HCT116 (cell line): Measurements from ENCODE around the gene AMZ2. TPM values are rescaled to one million over a fixed set of nuclear protein-coding genes. Genes with fewer than 3 reads are reported as not detected.

Experiments used
- ATAC-seq: fragments of 200-7000 bp; cut with Tn5 transposase; 2 replicates; pipeline ENCODE4 v1.9.1; 2020; ENCODE audit warnings: mild to moderate bottlenecking, moderate library complexity
- BruUV-seq: library from RNA; stranded (reverse); fragments of 400-500 nt; replicated peaks from 2 replicates; lab custom pipeline; 2021; lab: Mats Ljungman, UMichigan
- CTCF ChIA-PET: fragments of 300-600 bp; sonication (Branson Sonifier 250); formaldehyde crosslinking; loops from one replicate; lab custom pipeline; 2021; ENCODE audit warnings: antibody characterized with exemption; lab: Charles Lee
- POLR2A ChIA-PET: fragments of 300-600, 350-600 bp; sonication (Branson Sonifier 250); formaldehyde crosslinking; loops from one replicate; lab custom pipeline; 2021; ENCODE audit warnings: antibody characterized with exemption; lab: Charles Lee
- RAD21 ChIA-PET, 2 experiments: fragments of 300-600 bp; sonication (Branson Sonifier 250); formaldehyde crosslinking; loops; one replicate each; lab custom pipeline; 2023; ENCODE audit warnings: low total read pairs in 2 of 2; ENCODE audit not compliant: uncharacterized antibody in 2 of 2, unreplicated experiment in 2 of 2, low non-redundant PET in 1 of 2; lab: Charles Lee
- DNase-seq: peaks from one replicate; pipeline ENCODE4 v3.0.0-alpha.2; 2010; ENCODE audit warnings: low read depth, low spot score
- H2AFZ ChIP-seq: fragments of 200-600 bp; shearing (Covaris generic), sonication (generic); 2 replicates; pipeline ENCODE4 v1.6.1; 2017; ENCODE audit warnings: low read depth, mixed run types, mixed read lengths, antibody characterized with exemption, low read length; ENCODE audit not compliant: poor library complexity, severe bottlenecking
- H3K27ac ChIP-seq: 2 replicates; pipeline ENCODE4 v1.5.1; 2012; ENCODE audit warnings: low read depth, low read length
- H3K27me3 ChIP-seq: fragments of 200-600 bp; sonication (generic); 2 replicates; pipeline ENCODE4 v1.6.1; 2016; ENCODE audit warnings: mixed run types, low read length, mixed read lengths; ENCODE audit not compliant: insufficient read depth
- H3K36me3 ChIP-seq, 2 experiments: fragments of 200-500 bp in 1 of 2; fragments of 200-600 bp in 1 of 2; sonication (Bioruptor generic) in 1 of 2; sonication (generic) in 1 of 2; 2 replicates each; pipeline versions ENCODE4 v1.5.1 to v1.6.1; 2014 to 2016; ENCODE audit warnings: low read length in 2 of 2, inconsistent platforms in 1 of 2, mixed read lengths in 1 of 2, mixed run types in 1 of 2; ENCODE audit not compliant: insufficient read depth in 2 of 2, control insufficient read depth in 1 of 2
- H3K4me1 ChIP-seq, 2 experiments: fragments of 200-600 bp in 1 of 2; sonication (generic) in 1 of 2; 2 replicates each; pipeline versions ENCODE4 v1.5.1 to v1.6.1; 2012 to 2017; ENCODE audit warnings: low read length in 2 of 2, inconsistent platforms in 1 of 2, mild to moderate bottlenecking in 1 of 2, mixed read lengths in 1 of 2, mixed run types in 1 of 2, moderate library complexity in 1 of 2; ENCODE audit not compliant: insufficient read depth in 2 of 2, control insufficient read depth in 1 of 2
- H3K4me2 ChIP-seq: fragments of 200-600 bp; sonication (generic); 2 replicates; pipeline ENCODE4 v1.6.1; 2017; ENCODE audit warnings: mixed run types, low read length, mixed read lengths
- H3K4me3 ChIP-seq, 2 experiments: fragments of 200-600 bp in 1 of 2; sonication (generic) in 1 of 2; replicated peaks in 1 of 2; 2 replicates each; pipeline ENCODE4 v1.5.1; 2011 to 2016; ENCODE audit warnings: low read length in 2 of 2, control low read depth in 1 of 2, low read depth in 1 of 2, mild to moderate bottlenecking in 1 of 2, mixed read lengths in 1 of 2, mixed run types in 1 of 2
- H3K79me2 ChIP-seq: fragments of 200-600 bp; sonication (generic); 2 replicates; pipeline ENCODE4 v1.6.1; 2017; ENCODE audit warnings: mild to moderate bottlenecking, mixed run types, low read length, moderate library complexity, mixed read lengths; ENCODE audit not compliant: insufficient read depth
- H3K9ac ChIP-seq: fragments of 200-600 bp; sonication (generic); 2 replicates; pipeline ENCODE4 v1.6.1; 2016; ENCODE audit warnings: low read length, mixed read lengths
- H3K9me2 ChIP-seq: fragments of 200-600 bp; sonication (generic), shearing (Covaris generic); 2 replicates; pipeline ENCODE4 v1.6.1; 2017; ENCODE audit warnings: mixed run types, mild to moderate bottlenecking, moderate library complexity; ENCODE audit not compliant: insufficient read depth
- H3K9me3 ChIP-seq, 2 experiments: fragments of 200-500 bp in 1 of 2; fragments of 200-600 bp in 1 of 2; sonication (Bioruptor generic) in 1 of 2; sonication (generic) in 1 of 2; 2 replicates each; pipeline ENCODE4 v1.6.1; 2014 to 2017; ENCODE audit warnings: low read length in 2 of 2, mixed read lengths in 2 of 2, inconsistent platforms in 1 of 2, low read depth in 1 of 2, mild to moderate bottlenecking in 1 of 2, mixed run types in 1 of 2, moderate library complexity in 1 of 2; ENCODE audit not compliant: control insufficient read depth in 1 of 2, insufficient read depth in 1 of 2
- H4K20me1 ChIP-seq: fragments of 200-600 bp; sonication (generic), shearing (Covaris generic); 2 replicates; pipeline ENCODE4 v1.6.1; 2017; ENCODE audit warnings: mixed run types, mild to moderate bottlenecking, moderate library complexity; ENCODE audit not compliant: insufficient read depth
- CBX3 ChIP-seq: IDR thresholded peaks from 2 replicates; pipeline ENCODE4 v1.6.1; 2012; ENCODE audit warnings: low read depth
- FOSL1 ChIP-seq: IDR thresholded peaks from 2 replicates; pipeline ENCODE4 v1.6.1; 2012; ENCODE audit warnings: low read depth
- POLR2A ChIP-seq: IDR thresholded peaks from 2 replicates; pipeline ENCODE4 v1.7.0; 2011; ENCODE audit warnings: borderline replicate concordance; ENCODE audit not compliant: insufficient read depth, insufficient read length; ENCODE audit errors: extremely low read depth
- REST ChIP-seq: IDR thresholded peaks from 2 replicates; pipeline ENCODE4 v1.6.1; 2012; ENCODE audit warnings: low read depth
- SIN3A ChIP-seq: IDR thresholded peaks from 2 replicates; pipeline ENCODE4 v1.6.1; 2012; ENCODE audit warnings: low read depth
- TCF7L2 ChIP-seq: IDR thresholded peaks from 2 replicates; pipeline ENCODE4 v1.7.0; 2011; ENCODE audit warnings: borderline replicate concordance, inconsistent platforms; ENCODE audit not compliant: insufficient read depth, insufficient read length; ENCODE audit errors: extremely low read depth
- intact Hi-C: fragments of 100-400 bp; cut with micrococcal nuclease; formaldehyde crosslinking; loops from 2 replicates; pipeline ENCODE4 v1.10.0; 2022
- total RNA-seq: library from RNA; stranded (reverse); gene quantifications from one replicate; pipeline ENCODE4 v1.2.1, GENCODE V29; 2021; ENCODE audit not compliant: unreplicated experiment

AMZ2 gene
- total RNA-seq, 1 experiment from 2014 or later = 131 TPM

- TF ChIP-seq REST (no peak), FOSL1 (no peak), CBX3 (no peak), TCF7L2 (no peak)
Observed at GRCh38 chr17:68296217-68297191, 48.7 kb downstream of the AMZ2 start (continued).

- no peak for TF ChIP-seq POLR2A
- TF ChIP-seq SIN3A = no peak
- TF ChIP-seq, all 23 proteins: peak for 0
- Histone ChIP-seq H3K9ac (no peak overlapping the region), H3K4me3 (no peak overlapping the region), H3K9me3 (no peaks in the 10 kb centered on the region), H3K79me2 (0 out of 2 replicates have a peak, but pooled peaks cover 12% of the 10 kb centered on the region), H2AFZ (no peak overlapping the region), H3K27ac (no peak overlapping the region), H4K20me1 (no peaks in the 10 kb centered on the region), H3K4me2 (no peak overlapping the region), H3K36me3 (no peaks in the 10 kb centered on the region), H3K9me2 (no peaks in the 10 kb centered on the region), H3K4me1 (peaks cover 30 to 33% of the 10 kb centered on the region in 2 experiments), H3K27me3 (no peaks in the 10 kb centered on the region)
- RAD21 ChIA-PET = no interaction called here
- no peak for DNase-seq
- CTCF ChIA-PET = no interaction called here
- no peak for ATAC-seq
- intact Hi-C loops = no loop called here
- POLR2A ChIA-PET = no interaction called here
- BruUV-seq = no TSS peak
Observed at GRCh38 chr17:68297195-68297594, 49.4 kb downstream of the AMZ2 start.
